T-helper 17 cell (primary cell): ENCODE measurements around the gene MEGF8. TPM values are rescaled to one million over a fixed set of nuclear protein-coding genes. Genes with fewer than 3 reads are reported as not detected.
"Not testable (repeated sequence)": the region's sequence is repeated elsewhere in the genome, so short reads cannot be mapped to it uniquely, and the experiment has no call there.

Experiments used
- ATAC-seq: fragments of 150-1000 bp; cut with Tn5 transposase; 2 replicates; pipeline ENCODE4 v1.10.0; 2021; ENCODE audit warnings: mild to moderate bottlenecking, moderate library complexity
- DNase-seq, 3 donors: peaks; one replicate each; pipeline versions ENCODE4 v3.0.0 to v3.0.0-alpha.2; 2020 to 2021
- H3K9me3 ChIP-seq: one replicate; pipeline ENCODE4 v1.7.0; 2013; ENCODE audit warnings: low read length, mild to moderate bottlenecking; ENCODE audit not compliant: control insufficient read depth, poor library complexity, severe bottlenecking
- H3K27ac Mint-ChIP-seq: one replicate; pipeline ENCODE4 v1.8.0; 2022; ENCODE audit warnings: mild to moderate bottlenecking, moderate library complexity, mixed read lengths
- H3K27me3 Mint-ChIP-seq: one replicate; pipeline ENCODE4 v1.8.0; 2022; ENCODE audit warnings: mixed read lengths
- H3K36me3 Mint-ChIP-seq: one replicate; pipeline ENCODE4 v1.8.0; 2022; ENCODE audit warnings: low read depth, mixed read lengths
- H3K4me1 Mint-ChIP-seq: one replicate; pipeline ENCODE4 v1.8.0; 2022; ENCODE audit warnings: mild to moderate bottlenecking, mixed read lengths
- H3K4me3 Mint-ChIP-seq: one replicate; pipeline ENCODE4 v1.8.0; 2022; ENCODE audit warnings: mild to moderate bottlenecking, moderate library complexity, mixed read lengths
- total RNA-seq, 4 donors: library from RNA in 2 of 4; stranded (reverse) in 2 of 4; gene quantifications; one replicate each; pipeline ENCODE4 v1.2.3 and lab custom pipeline; 2022 to 2026

Gene MEGF8
- total RNA-seq, 2 donors from 2014 or later, result 4.6 to 6.1 TPM

DNA sequence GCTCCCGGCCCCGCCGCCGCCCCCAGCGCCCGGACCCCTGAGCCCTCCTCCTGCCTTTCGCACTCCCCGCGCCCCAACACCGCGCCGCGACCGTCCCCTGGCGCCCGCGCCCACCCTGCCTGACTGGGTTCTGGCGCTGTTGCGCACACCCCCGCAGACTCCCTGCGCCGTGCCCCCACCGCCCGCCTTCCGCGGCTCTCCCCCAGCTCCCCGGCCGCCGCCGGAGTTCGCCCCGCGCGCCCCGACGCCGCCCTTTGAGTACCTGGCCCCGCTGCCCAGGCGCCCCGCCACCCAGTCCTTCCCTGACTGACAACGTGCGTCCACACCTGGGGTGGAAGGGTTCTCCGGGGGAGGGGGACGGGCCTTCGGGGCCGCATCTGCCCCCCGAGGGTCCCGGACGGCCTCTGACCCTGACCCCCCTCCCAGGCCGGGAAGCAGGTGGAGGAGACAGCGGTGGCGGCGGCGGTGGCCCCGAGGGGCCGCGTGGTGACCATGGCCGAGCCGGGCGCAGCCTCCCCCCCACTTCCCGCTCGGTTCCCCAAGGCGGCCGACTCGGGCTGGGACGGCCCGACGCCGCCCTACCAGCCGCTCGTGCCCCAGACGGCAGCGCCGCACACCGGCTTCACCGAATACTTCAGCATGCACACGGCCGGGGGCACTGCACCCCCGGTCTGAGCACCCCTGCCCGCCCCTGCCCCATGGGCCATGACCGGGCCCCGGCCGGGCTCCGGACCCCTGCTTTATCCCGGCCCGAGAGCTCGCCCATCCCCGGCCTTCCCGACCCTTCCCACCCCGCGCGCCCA is 1.4 kb upstream of the MEGF8 start:
- Mint-ChIP-seq H3K36me3 (peaks cover 6% of the 10 kb centered on the region), H3K27me3 (peaks cover 6% of the 10 kb centered on the region), H3K4me1 (peaks cover 19% of the 10 kb centered on the region), H3K4me3 (peak overlapping the region; percentile 95), H3K27ac (no peak overlapping the region)
- DNase-seq (peak in 2 of 3 donors; percentile 10 to 22), ATAC-seq (no peak)
- no peaks in the 10 kb centered on the region for H3K9me3 ChIP-seq

DNA sequence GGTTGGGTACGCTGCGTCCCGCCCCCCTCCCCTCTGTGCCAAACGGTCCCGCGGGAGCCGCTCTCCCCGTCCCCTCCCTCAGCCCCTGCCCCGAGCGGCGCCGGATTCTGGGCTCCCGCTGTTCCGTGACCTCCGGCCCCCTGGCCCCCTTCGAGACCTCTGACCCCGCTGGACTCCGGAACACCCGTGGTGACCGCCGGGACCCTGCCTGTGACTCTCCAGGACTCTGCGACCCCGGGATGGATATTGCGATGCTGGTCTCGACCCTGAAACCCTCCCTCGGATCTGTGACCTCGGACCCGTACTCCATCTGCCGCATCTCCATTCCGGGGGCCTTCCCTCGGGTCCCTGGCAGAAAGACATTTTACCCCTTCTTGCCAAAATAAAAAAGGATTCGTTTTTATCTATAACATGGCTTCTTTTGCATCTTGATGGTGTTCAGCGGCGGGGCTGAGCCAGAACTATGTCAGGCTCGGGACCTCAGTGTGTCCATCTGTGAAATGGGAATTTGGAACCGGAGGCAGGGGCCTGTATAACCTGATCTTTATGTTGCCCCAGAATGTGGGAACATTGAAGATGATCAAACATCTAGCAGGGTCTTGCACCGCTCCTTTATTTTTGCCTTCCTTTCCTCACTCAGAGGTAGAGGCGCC is 654 bp upstream of the MEGF8 start:
- Mint-ChIP-seq H3K4me3 (peak overlapping the region; percentile 95), H3K27me3 (peaks cover 6% of the 10 kb centered on the region), H3K27ac (peak overlapping the region; percentile 89), H3K36me3 (peaks cover 6% of the 10 kb centered on the region), H3K4me1 (peaks cover 21% of the 10 kb centered on the region)
- ATAC-seq (peak; percentile 8), DNase-seq (no peak)
- H3K9me3 ChIP-seq, result no peaks in the 10 kb centered on the region

DNA sequence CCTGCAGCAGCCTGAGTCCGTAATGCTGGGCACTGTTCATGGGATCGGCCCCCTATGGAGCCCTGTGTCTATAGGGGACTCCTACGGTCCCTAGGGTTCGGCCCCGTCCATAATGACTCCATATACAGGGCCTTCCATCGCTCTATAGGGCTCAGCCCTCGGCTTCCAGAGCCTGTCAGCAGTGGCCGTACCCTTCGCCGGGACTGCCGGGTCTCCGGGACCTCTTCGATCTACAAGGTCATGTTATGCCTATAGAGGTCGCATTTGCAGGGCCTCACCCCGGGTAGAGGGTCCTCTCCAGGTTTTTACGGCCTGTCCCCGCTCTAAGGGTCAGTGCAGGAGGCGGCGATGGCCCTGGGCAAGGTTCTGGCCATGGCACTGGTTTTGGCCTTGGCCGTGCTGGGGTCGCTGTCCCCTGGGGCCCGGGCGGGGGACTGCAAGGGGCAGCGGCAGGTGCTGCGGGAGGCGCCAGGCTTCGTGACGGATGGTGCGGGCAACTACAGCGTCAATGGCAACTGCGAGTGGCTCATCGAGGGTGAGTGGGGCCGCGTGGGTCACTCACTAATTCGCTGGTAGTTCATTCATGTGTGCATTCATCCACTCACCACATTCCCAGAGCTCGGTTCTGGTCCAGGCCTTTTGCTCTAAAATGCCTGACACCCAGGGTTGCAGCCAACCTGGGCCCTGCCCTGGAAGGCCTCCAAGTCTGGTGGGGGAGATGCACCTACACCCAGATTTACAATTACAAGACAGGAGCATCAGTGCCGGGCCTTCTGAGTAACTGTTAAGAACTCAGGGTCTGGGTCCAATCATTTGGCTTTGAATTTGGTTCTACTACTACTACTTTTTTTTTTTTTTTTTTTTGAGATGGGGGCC is 699 bp downstream of the MEGF8 start:
- no peaks in the 10 kb centered on the region for H3K9me3 ChIP-seq
- H3K27me3 Mint-ChIP-seq, result peaks cover 6% of the 10 kb centered on the region
- peak overlapping the region; percentile 95 for H3K4me3 Mint-ChIP-seq
- ATAC-seq (peak; percentile 8), DNase-seq (peak in 2 of 3 donors; percentile 16 to 22)
- peak overlapping the region; percentile 89 for H3K27ac Mint-ChIP-seq
- peaks cover 6% of the 10 kb centered on the region for H3K36me3 Mint-ChIP-seq
- peaks cover 24% of the 10 kb centered on the region for H3K4me1 Mint-ChIP-seq

DNA sequence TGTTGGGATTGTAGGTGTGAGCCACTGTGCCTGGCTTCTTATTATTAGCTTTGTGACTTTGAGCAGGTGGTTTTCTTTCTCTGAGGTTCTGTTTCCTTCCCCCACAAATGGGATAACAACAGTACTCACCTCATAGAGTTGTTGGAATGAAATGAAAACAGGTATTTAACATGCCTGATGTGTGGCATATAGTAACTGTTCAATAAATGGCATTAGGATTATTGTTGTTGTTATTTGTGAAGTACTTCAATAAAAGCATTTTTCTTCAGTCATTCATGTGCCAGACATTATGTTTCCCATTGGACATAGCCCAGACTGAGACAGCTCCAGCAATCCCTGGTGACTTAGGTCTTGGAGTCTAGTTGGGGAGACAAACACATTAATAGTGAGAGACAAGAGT is 1.5 kb downstream of the MEGF8 start:
- ATAC-seq (no peak), DNase-seq (no peak)
- no peak overlapping the region for H3K27ac Mint-ChIP-seq
- H3K27me3 Mint-ChIP-seq, result peaks cover 6% of the 10 kb centered on the region
- H3K36me3 Mint-ChIP-seq, result peaks cover 6% of the 10 kb centered on the region
- H3K9me3 ChIP-seq, result no peaks in the 10 kb centered on the region
- H3K4me1 Mint-ChIP-seq, result peaks cover 24% of the 10 kb centered on the region
- H3K4me3 Mint-ChIP-seq, result no peak overlapping the region

- H3K9me3 ChIP-seq, result no peaks in the 10 kb centered on the region
- H3K4me3 Mint-ChIP-seq, result no peak overlapping the region
- no peak for ATAC-seq
- peaks cover 24% of the 10 kb centered on the region for H3K4me1 Mint-ChIP-seq
- no peak overlapping the region for H3K27ac Mint-ChIP-seq
- DNase-seq, result no peak
- H3K36me3 Mint-ChIP-seq, result peaks cover 6% of the 10 kb centered on the region
- peaks cover 6% of the 10 kb centered on the region for H3K27me3 Mint-ChIP-seq
These were observed 1.9 kb downstream of the MEGF8 start for GRCh38 chr19:42327381-42327780.

DNA sequence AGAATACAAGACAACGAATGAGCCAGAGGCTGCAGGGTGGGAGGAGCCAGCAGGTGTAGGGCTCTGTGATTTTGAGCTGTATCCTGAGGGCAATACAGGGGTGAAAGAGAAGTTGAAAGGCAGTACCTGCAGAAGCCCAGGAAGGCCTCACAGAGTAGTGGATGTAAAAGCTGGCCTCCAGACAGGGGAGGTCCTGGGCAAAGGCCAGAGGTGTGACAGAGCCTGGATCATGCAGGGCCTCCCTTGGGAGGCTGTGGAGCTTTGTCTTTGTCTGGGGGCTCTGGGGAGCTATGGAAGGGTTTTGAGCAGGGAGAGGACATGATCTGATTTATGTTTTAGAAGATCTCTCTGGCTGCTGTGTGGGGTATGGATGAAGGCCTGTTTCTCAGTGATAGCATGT is 2.7 kb downstream of the MEGF8 start:
- DNase-seq (no peak), ATAC-seq (no peak)
- H3K36me3 Mint-ChIP-seq, result peaks cover 6% of the 10 kb centered on the region
- H3K9me3 ChIP-seq, result no peaks in the 10 kb centered on the region
- H3K4me1 Mint-ChIP-seq, result peaks cover 24% of the 10 kb centered on the region
- peaks cover 6% of the 10 kb centered on the region for H3K27me3 Mint-ChIP-seq
- no peak overlapping the region for H3K4me3 Mint-ChIP-seq
- H3K27ac Mint-ChIP-seq, result peak overlapping the region; percentile 72

DNA sequence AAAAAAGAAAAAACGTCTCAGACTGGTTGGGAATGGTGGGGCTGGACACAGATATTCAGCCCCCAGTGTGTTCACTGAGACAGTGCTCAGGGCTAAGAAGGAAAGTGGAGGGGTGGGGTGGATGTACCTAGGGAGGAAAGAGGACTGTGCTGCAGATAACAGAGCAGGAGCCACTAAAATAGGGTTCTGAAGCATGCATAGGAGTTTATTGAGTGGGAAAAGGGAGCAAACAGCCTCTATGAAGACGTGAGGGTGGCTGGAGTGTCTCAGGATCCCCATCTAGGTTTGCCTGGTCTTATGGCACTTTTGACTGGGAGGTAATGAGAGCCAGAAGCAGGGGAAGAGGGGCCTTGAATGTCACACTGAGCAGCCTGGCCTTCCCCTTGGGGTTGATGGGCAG is 3.4 kb downstream of the MEGF8 start:
- Mint-ChIP-seq H3K4me3 (no peak overlapping the region), H3K27me3 (peaks cover 6% of the 10 kb centered on the region), H3K27ac (peak overlapping the region; percentile 72), H3K36me3 (peaks cover 6% of the 10 kb centered on the region), H3K4me1 (peaks cover 24% of the 10 kb centered on the region)
- DNase-seq (no peak), ATAC-seq (no peak)
- no peaks in the 10 kb centered on the region for H3K9me3 ChIP-seq

DNA sequence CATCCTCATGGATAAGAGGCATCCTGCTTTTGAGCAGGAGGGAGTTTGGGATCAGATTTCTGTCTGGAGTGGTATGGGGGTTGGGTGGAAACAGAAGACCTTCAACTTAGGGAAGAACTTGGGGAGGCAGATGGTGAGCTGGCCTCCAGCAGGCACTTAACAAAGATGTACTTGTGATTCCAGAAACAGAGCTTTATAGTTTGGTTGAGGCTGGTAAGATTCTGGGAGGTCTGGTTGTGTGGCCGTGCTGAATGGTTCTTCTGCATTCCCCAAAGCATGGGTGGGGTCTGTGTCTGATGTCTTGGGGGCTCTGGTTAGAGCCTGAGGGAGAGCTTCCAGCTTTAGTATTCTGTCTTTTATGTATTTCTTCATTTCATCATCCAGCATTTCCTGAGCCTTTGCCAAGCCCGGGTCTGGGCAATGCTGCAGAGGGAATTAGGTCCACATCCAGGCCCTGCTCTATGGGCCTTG is 4.8 kb downstream of the MEGF8 start:
- peaks cover 19% of the 10 kb centered on the region for H3K4me1 Mint-ChIP-seq
- H3K27me3 Mint-ChIP-seq, result no peaks in the 10 kb centered on the region
- no peak overlapping the region for H3K27ac Mint-ChIP-seq
- H3K9me3 ChIP-seq, result no peaks in the 10 kb centered on the region
- DNase-seq (no peak), ATAC-seq (no peak)
- H3K36me3 Mint-ChIP-seq, result peaks cover under 1% of the 10 kb centered on the region
- no peak overlapping the region for H3K4me3 Mint-ChIP-seq

DNA sequence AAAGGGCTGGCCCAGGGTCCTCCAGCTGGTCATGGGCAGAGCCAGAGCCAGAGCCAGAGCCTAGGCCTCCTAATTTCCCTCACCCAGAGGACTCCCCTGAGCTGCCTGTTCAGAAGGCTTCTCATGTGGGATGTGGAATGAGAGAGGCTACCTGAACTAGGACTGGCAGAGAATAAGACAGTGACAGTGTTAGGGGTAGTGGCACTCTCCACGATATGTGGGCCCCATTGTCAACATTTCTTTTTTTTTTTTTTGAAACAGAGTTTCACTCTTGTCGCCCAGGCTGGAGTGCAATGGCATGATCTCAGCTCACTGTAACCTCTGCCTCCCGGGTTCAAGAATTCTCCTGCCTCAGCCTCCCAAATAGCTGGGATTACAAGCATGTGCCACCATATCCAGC is 5.9 kb downstream of the MEGF8 start:
- not testable (repeated sequence) for DNase-seq, H3K27me3 Mint-ChIP-seq, H3K9me3 ChIP-seq, H3K4me3 Mint-ChIP-seq, H3K27ac Mint-ChIP-seq, H3K36me3 Mint-ChIP-seq, ATAC-seq
- peaks cover 16% of the 10 kb centered on the region for H3K4me1 Mint-ChIP-seq

- H3K9me3 ChIP-seq, result no peaks in the 10 kb centered on the region
- Mint-ChIP-seq H3K27me3 (no peaks in the 10 kb centered on the region), H3K4me1 (peaks cover 16% of the 10 kb centered on the region), H3K36me3 (no peaks in the 10 kb centered on the region), H3K27ac (no peak overlapping the region), H3K4me3 (no peak overlapping the region)
- DNase-seq, result no peak
- no peak for ATAC-seq
These were observed 6.6 kb downstream of the MEGF8 start for GRCh38 chr19:42332059-42332458.

DNA sequence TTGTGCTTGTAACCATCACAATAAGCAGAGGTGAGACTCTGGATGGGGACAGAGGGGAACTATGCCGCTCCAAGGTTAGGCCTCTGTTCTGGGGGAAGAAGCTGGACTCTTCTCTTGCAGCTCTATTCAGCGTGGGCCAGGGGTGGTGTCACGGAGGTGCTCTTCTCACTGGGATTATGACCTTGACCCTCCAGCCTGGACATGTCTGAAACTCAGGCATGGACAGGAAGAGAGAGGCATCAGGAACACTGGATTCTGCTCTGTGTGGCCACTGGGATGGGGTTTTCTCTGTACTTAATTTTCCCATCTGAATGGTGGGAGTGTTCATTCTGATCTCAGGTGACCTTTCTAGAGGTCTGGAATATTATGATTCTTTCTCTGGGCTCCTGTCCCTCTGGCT is 7.6 kb downstream of the MEGF8 start:
- Mint-ChIP-seq H3K4me1 (peaks cover 14% of the 10 kb centered on the region), H3K36me3 (no peaks in the 10 kb centered on the region), H3K4me3 (no peak overlapping the region)

GRCh38 chr19:42333975-42334696 is 8.7 kb downstream of the MEGF8 start:
- no peaks in the 10 kb centered on the region for H3K9me3 ChIP-seq
- no peak for ATAC-seq
- no peaks in the 10 kb centered on the region for H3K27me3 Mint-ChIP-seq

More for the DNA sequence above, 7.6 kb downstream of the MEGF8 start:
- no peaks in the 10 kb centered on the region for H3K9me3 ChIP-seq
- Mint-ChIP-seq H3K27me3 (no peaks in the 10 kb centered on the region), H3K27ac (no peak overlapping the region)
- DNase-seq (no peak), ATAC-seq (no peak)

More at GRCh38 chr19:42333975-42334696, 8.7 kb downstream of the MEGF8 start:
- Mint-ChIP-seq H3K36me3 (no peaks in the 10 kb centered on the region), H3K27ac (no peak overlapping the region), H3K4me1 (peaks cover 5% of the 10 kb centered on the region), H3K4me3 (no peak overlapping the region)
- DNase-seq, result no peak
